ENCODE results near the gene KIAA0586.

KIAA0586 gene

GRCh38 chr14:58467575-58467974 lies 40.1 kb downstream of the KIAA0586 start:
- TF ChIP-seq BACH2 (CRISPR knock-in tag; IDR thresholded peaks at IDR 0.05; ENCODE audit: borderline replicate concordance) (no peak), PPARA (CRISPR knock-in tag; IDR thresholded peaks at IDR 0.05; ENCODE audit: borderline replicate concordance) (no peak), ARNTL (CRISPR knock-in tag; IDR thresholded peaks at IDR 0.05; ENCODE audit: borderline replicate concordance, low read depth) (no peak), GLIS3 (CRISPR knock-in tag; IDR thresholded peaks at IDR 0.05) (no peak), TOX (CRISPR knock-in tag; IDR thresholded peaks at IDR 0.05; ENCODE audit: borderline replicate concordance) (no peak), TCF4 (CRISPR knock-in tag; IDR thresholded peaks at IDR 0.05; ENCODE audit: borderline replicate concordance) (no peak), ZNF70 (CRISPR knock-in tag; IDR thresholded peaks at IDR 0.05) (no peak), ESRRG (CRISPR knock-in tag; IDR thresholded peaks at IDR 0.05) (no peak), RARB (CRISPR knock-in tag; IDR thresholded peaks at IDR 0.05) (no peak), ZFP30 (CRISPR knock-in tag; IDR thresholded peaks at IDR 0.05) (no peak), PATZ1 (CRISPR knock-in tag; IDR thresholded peaks at IDR 0.05; ENCODE audit: borderline replicate concordance) (no peak), CSRNP3 (CRISPR knock-in tag; IDR thresholded peaks at IDR 0.05) (no peak), ZC3H10 (CRISPR knock-in tag; IDR thresholded peaks at IDR 0.05) (no peak), ISL1 (CRISPR knock-in tag; IDR thresholded peaks at IDR 0.05) (no peak), ZNF8 (CRISPR knock-in tag; IDR thresholded peaks at IDR 0.05) (no peak), POU6F1 (CRISPR knock-in tag; IDR thresholded peaks at IDR 0.05; ENCODE audit: borderline replicate concordance, low read depth) (no peak), TSHZ2 (CRISPR knock-in tag; IDR thresholded peaks at IDR 0.05) (no peak), SNAI2 (CRISPR knock-in tag; IDR thresholded peaks at IDR 0.05) (no peak), ZFP3 (CRISPR knock-in tag; IDR thresholded peaks at IDR 0.05) (no peak)
- no peak for ATAC-seq

- no peak for ATAC-seq
- TF ChIP-seq SNAI2 (CRISPR knock-in tag; IDR thresholded peaks at IDR 0.05): no peak
- no peak for TF ChIP-seq ZC3H10 (CRISPR knock-in tag; IDR thresholded peaks at IDR 0.05)
- no peak for TF ChIP-seq PPARA (CRISPR knock-in tag; IDR thresholded peaks at IDR 0.05; ENCODE audit: borderline replicate concordance)
- no peak for TF ChIP-seq ARNTL (CRISPR knock-in tag; IDR thresholded peaks at IDR 0.05; ENCODE audit: borderline replicate concordance, low read depth)
- TF ChIP-seq CREB5 (CRISPR knock-in tag; IDR thresholded peaks at IDR 0.05; ENCODE audit: low read depth): no peak
- no peak for TF ChIP-seq ZFP30 (CRISPR knock-in tag; IDR thresholded peaks at IDR 0.05)
- no peak for TF ChIP-seq RARB (CRISPR knock-in tag; IDR thresholded peaks at IDR 0.05)
- no peak for TF ChIP-seq CSRNP3 (CRISPR knock-in tag; IDR thresholded peaks at IDR 0.05)
- TF ChIP-seq PATZ1 (CRISPR knock-in tag; IDR thresholded peaks at IDR 0.05; ENCODE audit: borderline replicate concordance): no peak
- no peak for TF ChIP-seq TOX (CRISPR knock-in tag; IDR thresholded peaks at IDR 0.05; ENCODE audit: borderline replicate concordance)
- TF ChIP-seq GLIS3 (CRISPR knock-in tag; IDR thresholded peaks at IDR 0.05): no peak
- no peak for TF ChIP-seq ZFP3 (CRISPR knock-in tag; IDR thresholded peaks at IDR 0.05)
- no peak for TF ChIP-seq TSHZ2 (CRISPR knock-in tag; IDR thresholded peaks at IDR 0.05)
- no peak for TF ChIP-seq ZNF8 (CRISPR knock-in tag; IDR thresholded peaks at IDR 0.05)
- no peak for TF ChIP-seq CSDC2 (CRISPR knock-in tag; IDR thresholded peaks at IDR 0.05)
- no peak for TF ChIP-seq OSR1 (CRISPR knock-in tag; IDR thresholded peaks at IDR 0.05)
- no peak for TF ChIP-seq ESRRG (CRISPR knock-in tag; IDR thresholded peaks at IDR 0.05)
Measured at GRCh38 chr14:58469309-58469708, 41.8 kb downstream of the KIAA0586 start.

All from SK-N-SH treated with all-trans-retinoic acid at 6 μM for 48 hours (cell line).